PC-3 (cell line): ENCODE measurements around the gene MYH6. TPM values are rescaled to one million over a fixed set of nuclear protein-coding genes. Genes with fewer than 3 reads are reported as not detected.

Source experiments
- ATAC-seq: fragments of 200-7000 bp; cut with Tn5 transposase; 2 replicates; pipeline ENCODE4 v1.9.1; 2020; ENCODE audit warnings: mild to moderate bottlenecking, moderate library complexity
- BruUV-seq: library from RNA; stranded (reverse); fragments of 400-500 nt; replicated peaks from 2 replicates; lab custom pipeline; 2021; lab: Mats Ljungman, UMichigan
- CTCF ChIA-PET: fragments of 300-600 bp; sonication (Branson Sonifier 250); formaldehyde crosslinking; loops from one replicate; lab custom pipeline; 2022; ENCODE audit warnings: antibody characterized with exemption; lab: Charles Lee
- POLR2A ChIA-PET: fragments of 300-600 bp; sonication (Branson Sonifier 250); formaldehyde crosslinking; loops from one replicate; lab custom pipeline; 2022; ENCODE audit warnings: antibody characterized with exemption; ENCODE audit not compliant: unreplicated experiment; lab: Charles Lee
- DNase-seq: peaks from one replicate; pipeline ENCODE4 v3.0.0-alpha.2; 2015
- H2AFZ ChIP-seq: fragments of 300-600 bp; sonication (generic); 2 replicates; pipeline ENCODE4 v1.6.0; 2016; ENCODE audit warnings: antibody characterized with exemption, low read length
- H3F3A ChIP-seq: fragments of 300-600 bp; sonication (generic); one replicate; pipeline ENCODE4 v1.6.0; 2017; ENCODE audit warnings: antibody characterized with exemption, low read length, control low read depth, mild to moderate bottlenecking; ENCODE audit not compliant: unreplicated experiment
- H3K27ac ChIP-seq: fragments of 300-600 bp; sonication (generic); 2 replicates; pipeline ENCODE4 v1.5.1; 2016; ENCODE audit warnings: mild to moderate bottlenecking, low read length
- H3K27me3 ChIP-seq: fragments of 300-600 bp; sonication (generic); 2 replicates; pipeline ENCODE4 v1.6.1; 2016; ENCODE audit warnings: low read length, mixed read lengths
- H3K36me3 ChIP-seq: fragments of 300-600 bp; sonication (generic); 2 replicates; pipeline ENCODE4 v1.6.1; 2016; ENCODE audit warnings: low read depth, mixed run types, low read length, mixed read lengths
- H3K4me1 ChIP-seq: fragments of 300-600 bp; sonication (generic); 2 replicates; pipeline ENCODE4 v1.5.1; 2016; ENCODE audit warnings: low read length; ENCODE audit not compliant: insufficient read depth
- H3K4me2 ChIP-seq: fragments of 300-600 bp; sonication (generic); 2 replicates; pipeline ENCODE4 v1.6.0; 2016; ENCODE audit warnings: low read length
- H3K4me3 ChIP-seq: fragments of 300-600 bp; sonication (generic); 2 replicates; pipeline ENCODE4 v1.5.1; 2016; ENCODE audit warnings: mild to moderate bottlenecking, low read length, mixed read lengths
- H3K79me2 ChIP-seq: fragments of 300-600 bp; sonication (generic); 2 replicates; pipeline ENCODE4 v1.6.1; 2017; ENCODE audit warnings: low read length, mixed read lengths
- H3K9ac ChIP-seq: fragments of 300-600 bp; sonication (generic); 2 replicates; pipeline ENCODE4 v1.6.0; 2016; ENCODE audit warnings: mild to moderate bottlenecking, low read length
- H3K9me2 ChIP-seq: fragments of 300-600 bp; sonication (generic); replicated peaks from 2 replicates; pipeline ENCODE4 v1.6.1; 2016; ENCODE audit warnings: mixed run types, low read length, mixed read lengths
- H3K9me3 ChIP-seq: fragments of 300-600 bp; sonication (generic); 2 replicates; pipeline ENCODE4 v1.6.1; 2016; ENCODE audit warnings: low read length, mixed read lengths
- H4K20me1 ChIP-seq: fragments of 300-600 bp; sonication (generic); 2 replicates; pipeline ENCODE4 v1.6.1; 2016; ENCODE audit warnings: low read length, mixed read lengths
- CTCF ChIP-seq: fragments of 300-600 bp; sonication (generic); conservative IDR thresholded peaks from 2 replicates; pipeline ENCODE4 v1.5.1; 2017; ENCODE audit warnings: antibody characterized with exemption, low read depth, mild to moderate bottlenecking, low read length
- EZH2 ChIP-seq: fragments of 300-600 bp; sonication (generic); IDR thresholded peaks from one replicate; pipeline ENCODE4 v1.6.1; 2017; ENCODE audit warnings: antibody characterized with exemption, mild to moderate bottlenecking, low read length; ENCODE audit not compliant: unreplicated experiment
- EZH2phosphoT487 ChIP-seq: fragments of 300-600 bp; sonication (generic); IDR thresholded peaks from 2 replicates; pipeline ENCODE4 v1.6.1; 2018; ENCODE audit warnings: mild to moderate bottlenecking, antibody characterized with exemption, low read length, borderline replicate concordance
- intact Hi-C: fragments of 100-400 bp; cut with micrococcal nuclease; formaldehyde crosslinking; loops from 2 replicates; pipeline ENCODE4 v1.9.0; 2023
- total RNA-seq: library from RNA; depleted of rRNA; stranded (reverse); fragments of >200 nt; gene quantifications from 2 replicates; pipeline ENCODE4 v1.2.3, GENCODE V29; 2014

The MYH6 gene
- total RNA-seq, 1 experiment from 2014 or later, result not detected

GRCh38 chr14:23370221-23370620, 37.9 kb downstream of the MYH6 start:
- Histone ChIP-seq H3K4me1 (no peaks in the 10 kb centered on the region), H3K9me3 (no peaks in the 10 kb centered on the region), H3K36me3 (no peaks in the 10 kb centered on the region), H2AFZ (no peak overlapping the region), H3K4me2 (no peak overlapping the region), H3F3A (no peaks in the 10 kb centered on the region), H3K79me2 (no peaks in the 10 kb centered on the region), H3K27ac (no peak overlapping the region), H4K20me1 (no peaks in the 10 kb centered on the region), H3K4me3 (no peak overlapping the region), H3K27me3 (peaks cover 24% of the 10 kb centered on the region), H3K9ac (no peak overlapping the region), H3K9me2 (no peaks in the 10 kb centered on the region)
- TF ChIP-seq EZH2 (no peak), EZH2phosphoT487 (no peak), CTCF (no peak)
- BruUV-seq, result no TSS peak
- ATAC-seq (no peak), DNase-seq (no peak)
- intact Hi-C loops, result no loop called here
- ChIA-PET POLR2A (no interaction called here), CTCF (no interaction called here)

- no peaks in the 10 kb centered on the region for H3F3A ChIP-seq
- no peak overlapping the region for H3K4me3 ChIP-seq
- no peak overlapping the region for H3K4me2 ChIP-seq
- H3K79me2 ChIP-seq, result no peaks in the 10 kb centered on the region
- intact Hi-C loops, result no loop called here
- H2AFZ ChIP-seq, result no peak overlapping the region
- no peaks in the 10 kb centered on the region for H3K9me2 ChIP-seq
- H3K36me3 ChIP-seq, result no peaks in the 10 kb centered on the region
- H3K9ac ChIP-seq, result no peak overlapping the region
- no TSS peak for BruUV-seq
- no peak for ATAC-seq
- H3K27me3 ChIP-seq, result peaks cover 32% of the 10 kb centered on the region
- TF ChIP-seq EZH2phosphoT487 (no peak), EZH2 (no peak), CTCF (no peak)
- no peak for DNase-seq
- ChIA-PET CTCF (no interaction called here), POLR2A (no interaction called here)
- no peaks in the 10 kb centered on the region for H3K9me3 ChIP-seq
- no peaks in the 10 kb centered on the region for H4K20me1 ChIP-seq
- no peaks in the 10 kb centered on the region for H3K4me1 ChIP-seq
- H3K27ac ChIP-seq, result no peak overlapping the region
Observed at GRCh38 chr14:23366426-23366921, 41.6 kb downstream of the MYH6 start.

GRCh38 chr14:23365732-23366425, 42.2 kb downstream of the MYH6 start:
- no peak overlapping the region for H2AFZ ChIP-seq
- no peaks in the 10 kb centered on the region for H3K4me1 ChIP-seq
- H3K79me2 ChIP-seq, result no peaks in the 10 kb centered on the region
- no peaks in the 10 kb centered on the region for H3K9me2 ChIP-seq
- H4K20me1 ChIP-seq, result no peaks in the 10 kb centered on the region
- ChIA-PET POLR2A (no interaction called here), CTCF (no interaction called here)
- no peak overlapping the region for H3K4me3 ChIP-seq
- no peak overlapping the region for H3K4me2 ChIP-seq
- no peak for DNase-seq
- H3K36me3 ChIP-seq, result no peaks in the 10 kb centered on the region
- intact Hi-C loops, result no loop called here
- BruUV-seq, result no TSS peak
- no peak overlapping the region for H3K27ac ChIP-seq
- no peaks in the 10 kb centered on the region for H3K9me3 ChIP-seq
- H3K27me3 ChIP-seq, result peaks cover 26% of the 10 kb centered on the region
- ATAC-seq, result no peak
- H3K9ac ChIP-seq, result no peak overlapping the region
- TF ChIP-seq EZH2, result no peak
- no peaks in the 10 kb centered on the region for H3F3A ChIP-seq
